ENCODE data around the gene USP38. TPM values are rescaled to one million over a fixed set of nuclear protein-coding genes. Genes with fewer than 3 reads are reported as not detected.
"Not testable (repeated sequence)": the region's sequence is repeated elsewhere in the genome, so short reads cannot be mapped to it uniquely, and the experiment has no call there.

USP38 gene
- total RNA-seq, 4 donors from 2014 or later, result 11.9 to 20.6 (median 17.9) TPM

GRCh38 chr4:143262838-143263237 is 78.1 kb downstream of the USP38 start:
- TF ChIP-seq CTCF (IDR thresholded peaks at IDR 0.05) (no peak), POLR2A (IDR thresholded peaks at IDR 0.05) (no peak)
- H3K27ac ChIP-seq, result no peak overlapping the region
- WGBS, 2 donors, result 64 to 71% methylated on average over 1 of the region's 1 CpG
- no peaks in the 10 kb centered on the region for H3K27me3 ChIP-seq
- intact Hi-C loops (cut with DNase I), result no loop called here
- no peak overlapping the region for H3K4me3 ChIP-seq
- H3K4me1 ChIP-seq, result no peaks in the 10 kb centered on the region
- no peak for DNase-seq
- H3K36me3 ChIP-seq, result no peaks in the 10 kb centered on the region
- H3K9me3 ChIP-seq, result peaks cover 0 to 8% (median 3%) of the 10 kb centered on the region in 3 donors

DNA sequence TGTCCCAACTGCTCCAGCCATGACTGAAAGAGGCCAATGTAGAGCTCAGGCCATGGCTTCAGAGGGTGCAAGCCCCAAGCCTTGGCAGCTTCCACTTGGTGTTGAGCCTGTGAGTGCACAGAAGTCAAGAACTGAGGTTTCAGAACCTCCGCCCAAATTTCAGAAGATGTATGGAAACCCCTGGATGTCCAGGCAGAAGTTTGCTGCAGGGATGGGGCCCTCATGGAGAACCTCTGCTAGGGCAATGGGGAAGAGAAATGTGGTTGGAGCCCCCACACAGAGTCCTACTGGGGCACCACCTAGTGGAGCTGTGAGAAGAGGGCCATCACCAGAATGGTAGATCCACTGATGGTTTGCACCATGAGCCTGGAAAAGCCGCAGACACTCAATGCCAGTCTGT is 83.0 kb downstream of the USP38 start:
- H3K36me3 ChIP-seq; intact Hi-C loops (cut with DNase I); H3K27ac ChIP-seq; H3K4me1 ChIP-seq; H3K4me3 ChIP-seq; DNase-seq; H3K27me3 ChIP-seq: not testable (repeated sequence)
- 100% methylated on average over 1 of the region's 2 CpGs for WGBS, 2 donors
- H3K9me3 ChIP-seq, result peaks cover 0 to 13% (median 3%) of the 10 kb centered on the region in 3 donors

- DNase-seq, result no peak
- no peak overlapping the region for H3K4me3 ChIP-seq
- H3K27ac ChIP-seq, result no peak overlapping the region
- peaks cover 0 to 13% (median 3%) of the 10 kb centered on the region in 3 donors for H3K9me3 ChIP-seq
- no peaks in the 10 kb centered on the region for H3K4me1 ChIP-seq
- WGBS, 2 donors, result 72 to 75% methylated on average over 2 of the region's 2 CpGs
- no peaks in the 10 kb centered on the region for H3K36me3 ChIP-seq
- intact Hi-C loops (cut with DNase I), result no loop called here
- TF ChIP-seq CTCF (IDR thresholded peaks at IDR 0.05) (no peak), POLR2A (IDR thresholded peaks at IDR 0.05) (no peak)
- no peaks in the 10 kb centered on the region for H3K27me3 ChIP-seq
Measured at GRCh38 chr4:143270256-143270838, 85.6 kb downstream of the USP38 start.

Other genes with a start within 250 kb of the USP38 start
- gene GAB1, start 152.0 kb downstream of the USP38 start, total RNA-seq, result 10 to 100 TPM; 25.7 to 37.6 (median 32.8) TPM

Data from esophagus squamous epithelium (tissue), 5 donors.